H1 (cell line): Measurements from ENCODE around the gene CD151. TPM values are rescaled to one million over a fixed set of nuclear protein-coding genes. Genes with fewer than 3 reads are reported as not detected.
A peak's percentile ranks its signal among the peaks of the same experiment; 100 is the strongest.

ENCODE experiments used
- CTCF ChIA-PET: fragments of 300-600 bp; sonication (Branson Sonifier 250); formaldehyde crosslinking; loops from one replicate; lab custom pipeline; 2021; ENCODE audit not compliant: partially characterized antibody; lab: Charles Lee
- POLR2A ChIA-PET: fragments of 300-600 bp; sonication (Branson Sonifier 250); formaldehyde crosslinking; loops from one replicate; lab custom pipeline; 2021; ENCODE audit warnings: inconsistent platforms; ENCODE audit not compliant: partially characterized antibody; lab: Charles Lee
- DNase-seq, 2 experiments: peaks; one replicate each; pipeline versions ENCODE4 v3.0.0 to v3.0.0-alpha.2; 2010 to 2022; ENCODE audit warnings: low spot score in 2 of 2, low read depth in 1 of 2, mixed read lengths in 1 of 2
- FAIRE-seq: peaks from 2 replicates; lab custom pipeline; 2011; peaks lifted over from hg19 to GRCh38; lab: Jason Lieb, UNC
- H2AFZ ChIP-seq: 2 replicates; pipeline ENCODE4 v1.8.1; 2012; ENCODE audit warnings: low read length, inconsistent platforms
- H2AK5ac ChIP-seq: 2 replicates; pipeline ENCODE4 v1.6.1; 2013; ENCODE audit warnings: low read depth, low read length
- H2BK120ac ChIP-seq: replicated peaks from 2 replicates; pipeline ENCODE3; 2013; ENCODE audit warnings: low read depth, low read length, inconsistent platforms
- H2BK12ac ChIP-seq: 2 replicates; pipeline ENCODE4 v1.6.1; 2013; ENCODE audit warnings: low read depth, low read length
- H2BK15ac ChIP-seq: 2 replicates; pipeline ENCODE4 v1.6.1; 2013; ENCODE audit warnings: low read length
- H2BK20ac ChIP-seq: 2 replicates; pipeline ENCODE4 v1.6.1; 2013; ENCODE audit warnings: low read length
- H2BK5ac ChIP-seq: 2 replicates; pipeline ENCODE4 v1.6.1; 2013; ENCODE audit warnings: low read depth, low read length
- H3K14ac ChIP-seq: 2 replicates; pipeline ENCODE4 v1.6.1; 2013; ENCODE audit warnings: inconsistent platforms; ENCODE audit not compliant: insufficient read length
- H3K18ac ChIP-seq: 2 replicates; pipeline ENCODE4 v1.6.1; 2013; ENCODE audit warnings: low read length; ENCODE audit errors: extremely low read depth
- H3K23ac ChIP-seq: 2 replicates; pipeline ENCODE4 v1.6.1; 2013; ENCODE audit warnings: inconsistent platforms; ENCODE audit not compliant: insufficient read length
- H3K23me2 ChIP-seq: 2 replicates; pipeline ENCODE4 v1.6.1; 2013; ENCODE audit warnings: low read depth, low read length
- H3K27ac ChIP-seq: 2 replicates; pipeline ENCODE4 v1.6.1; 2011; ENCODE audit warnings: low read depth, low read length, inconsistent platforms
- H3K27me3 ChIP-seq, 4 experiments: replicated peaks in 1 of 4; 1 replicate in 1 of 4; 2 replicates in 3 of 4; pipeline versions ENCODE4 v1.6.1 to v1.8.1; 2011 to 2013; ENCODE audit warnings: low read length in 3 of 4, mild to moderate bottlenecking in 3 of 4, inconsistent platforms in 2 of 4, mixed read lengths in 2 of 4, moderate library complexity in 1 of 4; ENCODE audit not compliant: control insufficient read depth in 3 of 4, insufficient read depth in 3 of 4; ENCODE audit errors: extremely low read depth in 1 of 4
- H3K36me3 ChIP-seq, 4 experiments: 2 replicates each; pipeline versions ENCODE4 v1.6.1 to v1.8.1; 2011 to 2013; ENCODE audit warnings: mild to moderate bottlenecking in 4 of 4, low read length in 3 of 4, moderate library complexity in 2 of 4, control low read depth in 1 of 4, inconsistent platforms in 1 of 4; ENCODE audit not compliant: insufficient read depth in 4 of 4, control insufficient read depth in 2 of 4
- H3K4ac ChIP-seq: replicated peaks from 2 replicates; pipeline ENCODE3; 2013; ENCODE audit warnings: low read length, low read depth, mixed read lengths, inconsistent platforms; ENCODE audit not compliant: insufficient read length
- H3K4me1 ChIP-seq, 4 experiments: replicated peaks in 1 of 4; 1 replicate in 1 of 4; 2 replicates in 3 of 4; pipeline versions ENCODE4 v1.6.1 to v1.8.1; 2011 to 2013; ENCODE audit warnings: low read length in 3 of 4, inconsistent platforms in 2 of 4, mixed read lengths in 1 of 4; ENCODE audit not compliant: insufficient read depth in 4 of 4, control insufficient read depth in 3 of 4
- H3K4me2 ChIP-seq, 2 experiments: 2 replicates each; pipeline versions ENCODE4 v1.6.1 to v1.8.1; 2011 to 2013; ENCODE audit warnings: low read depth in 2 of 2, low read length in 2 of 2, control low read depth in 1 of 2, inconsistent platforms in 1 of 2, mild to moderate bottlenecking in 1 of 2; ENCODE audit not compliant: insufficient read depth in 1 of 2
- H3K4me3 ChIP-seq, 4 experiments: fragments of 200-600, 300-600 bp in 1 of 4; sonication (generic), shearing (Covaris generic), sonication (Bioruptor Twin) in 1 of 4; 2 replicates each; pipeline versions ENCODE4 v1.5.1 to v1.8.1; 2011 to 2016; ENCODE audit warnings: low read length in 4 of 4, low read depth in 3 of 4, control low read depth in 2 of 4, inconsistent platforms in 2 of 4, mild to moderate bottlenecking in 2 of 4, mixed read lengths in 1 of 4, moderate library complexity in 1 of 4; ENCODE audit not compliant: insufficient read depth in 2 of 4; ENCODE audit errors: extremely low read depth in 1 of 4
- H3K56ac ChIP-seq: replicated peaks from 2 replicates; pipeline ENCODE3; 2013; ENCODE audit warnings: low read depth, mild to moderate bottlenecking, mixed read lengths, low read length, inconsistent platforms; ENCODE audit not compliant: insufficient read length
- H3K79me1 ChIP-seq: 2 replicates; pipeline ENCODE4 v1.6.1; 2013; ENCODE audit warnings: low read depth, low read length, control low read depth
- H3K79me2 ChIP-seq, 2 experiments: 2 replicates each; pipeline versions ENCODE4 v1.6.1 to v1.8.1; 2012 to 2013; ENCODE audit warnings: low read length in 2 of 2, mild to moderate bottlenecking in 2 of 2, inconsistent platforms in 1 of 2; ENCODE audit not compliant: insufficient read depth in 2 of 2, control insufficient read depth in 1 of 2
- H3K9ac ChIP-seq, 4 experiments: replicated peaks in 1 of 4; 1 replicate in 1 of 4; 2 replicates in 3 of 4; pipeline versions ENCODE4 v1.6.1 to v1.8.1; 2011 to 2013; ENCODE audit warnings: low read depth in 3 of 4, low read length in 3 of 4, control low read depth in 2 of 4, mild to moderate bottlenecking in 2 of 4, moderate library complexity in 2 of 4, inconsistent platforms in 1 of 4; ENCODE audit errors: extremely low read depth in 1 of 4
- H3K9me3 ChIP-seq, 2 experiments: 2 replicates each; pipeline versions ENCODE4 v1.6.1 to v1.8.1; 2012 to 2013; ENCODE audit warnings: mild to moderate bottlenecking in 2 of 2, moderate library complexity in 2 of 2, control low read depth in 1 of 2, inconsistent platforms in 1 of 2, low read depth in 1 of 2, low read length in 1 of 2, mixed read lengths in 1 of 2; ENCODE audit not compliant: insufficient read depth in 2 of 2
- H4K20me1 ChIP-seq, 2 experiments: replicated peaks in 1 of 2; 2 replicates each; pipeline versions ENCODE3 to v1.8.1; 2011 to 2013; ENCODE audit warnings: inconsistent platforms in 2 of 2, low read length in 2 of 2, mild to moderate bottlenecking in 1 of 2; ENCODE audit not compliant: insufficient read depth in 2 of 2, control insufficient read depth in 1 of 2
- H4K5ac ChIP-seq: 2 replicates; pipeline ENCODE4 v1.6.1; 2013; ENCODE audit warnings: low read length, low read depth, mixed read lengths, inconsistent platforms; ENCODE audit not compliant: insufficient read length
- H4K8ac ChIP-seq: 2 replicates; pipeline ENCODE4 v1.8.0; 2013; ENCODE audit warnings: mild to moderate bottlenecking, moderate library complexity, low read length, inconsistent platforms; ENCODE audit not compliant: insufficient read depth; ENCODE audit errors: extremely low read depth
- H4K91ac ChIP-seq: replicated peaks from 2 replicates; pipeline ENCODE3; 2013; ENCODE audit warnings: low read length, mixed read lengths, inconsistent platforms; ENCODE audit not compliant: insufficient read length
- CBX5 ChIP-seq: fragments of 300-800, 300-1000 bp; sonication (generic); IDR thresholded peaks from 2 replicates; pipeline ENCODE4 v1.7.1; 2016; ENCODE audit warnings: antibody characterized with exemption, low read length, low read depth
- RBBP5 ChIP-seq: IDR thresholded peaks from 2 replicates; pipeline ENCODE4 v1.7.1; 2012; ENCODE audit warnings: low read depth, mild to moderate bottlenecking, inconsistent platforms, low read length, moderate library complexity, borderline replicate concordance
- WGBS, 2 experiments: shearing (Covaris generic) in 1 of 2; methylation state at CpG; one replicate each; pipeline versions ENCODE4 v1.1.6 to v1.1.7; 2013 to 2015; ENCODE audit warnings: low lambda C conversion rate in 2 of 2, mixed read lengths in 2 of 2, inconsistent platforms in 1 of 2, low coverage in 1 of 2, missing lambda C conversion rate in 1 of 2; ENCODE audit not compliant: insufficient replicate concordance in 2 of 2, insufficient coverage in 1 of 2, insufficient read length in 1 of 2; ENCODE audit errors: extremely low coverage in 1 of 2, missing lambda C conversion rate in 1 of 2; 5-methylcytosine and 5-hydroxymethylcytosine counted together
- polyA plus RNA-seq, 7 experiments: library from polyadenylated mRNA; depleted of rRNA in 3 of 7; stranded (reverse) in 5 of 7; unstranded in 2 of 7; fragments of >200 nt in 5 of 7; fragments of 200-250 nt in 2 of 7; gene quantifications; 1 replicate in 5 of 7; 2 replicates in 1 of 7; 4 replicates in 1 of 7; pipeline versions ENCODE4 v1.2.1 to v1.2.3, GENCODE V29; 2011 to 2013; ENCODE audit warnings: missing spikeins in 2 of 7, mixed read lengths in 2 of 7
- total RNA-seq: library from RNA; stranded (reverse); fragmentation: NEBNext Ultra II Directional; extraction: Animal tissue kit (Norgen Biotek cat#: 25700); gene quantifications from 2 replicates; pipeline ENCODE4 v1.2.1, GENCODE V29; 2021

Gene CD151
- total and polyA plus RNA-seq, 2 of the 8 experiments (the other 6 are each of a cell fraction or from before 2014, with no cell fraction given), result 101 to 212 TPM

GRCh38 chr11:846496-847098 lies 13.8 kb downstream of the CD151 start:
- Histone ChIP-seq H3K23me2 (peaks cover 32% of the 10 kb centered on the region; the same call in 1 of the 2 replicates), H2BK20ac (no peak overlapping the region; the same call in 1 of the 2 replicates), H3K23ac (no peak overlapping the region), H3K79me2 (peaks cover 0 to 17% of the 10 kb centered on the region in 2 experiments; a peak in 1 of 4 replicates), H2BK15ac (peak overlapping the region; percentile 100), H3K4ac (no peak overlapping the region), H3K4me1 (peaks cover 0 to 44% (median 29%) of the 10 kb centered on the region in 4 experiments; a peak in 6 of 7 replicates), H3K18ac (no peak overlapping the region), H4K5ac (no peak overlapping the region), H3K27ac (no peak overlapping the region), H3K56ac (no peak overlapping the region), H3K79me1 (no peaks in the 10 kb centered on the region), H3K9ac (no peak overlapping the region), H3K36me3 (no peaks in the 10 kb centered on the region), H2BK120ac (no peak overlapping the region), H3K4me3 (no peak overlapping the region), H4K20me1 (peaks cover 10 to 20% of the 10 kb centered on the region in 2 experiments), H4K91ac (no peak overlapping the region), H4K8ac (no peak overlapping the region), H3K4me2 (no peak overlapping the region), H2AK5ac (peak overlapping the region; percentile 40; the same call in 1 of the 2 replicates), H2AFZ (no peak overlapping the region), H3K27me3 (peaks cover 0 to 2% (median 0%) of the 10 kb centered on the region in 4 experiments; a peak in 4 of 7 replicates), H2BK5ac (peak overlapping the region; percentile 73; the same call in 1 of the 2 replicates), H3K14ac (no peak overlapping the region), H2BK12ac (peak overlapping the region; percentile 9; the same call in 1 of the 2 replicates)
- FAIRE-seq (no peak), DNase-seq (no peak)
- ChIA-PET CTCF (interaction anchor here (0.5 to 6.7 kb wide), 18 partner anchors 9 to 204 kb away, joined by 3 to 74 read pairs (median 4); partner anchors contain the start of gene PIDD1), POLR2A (interaction anchor here (0.6 to 40.4 kb wide), 6 partner anchors 11 to 173 kb away, joined by 3 to 1917 read pairs (median 3); partner anchors contain the start of genes CD151, CEND1, CHID1 and CRACR2B)
- WGBS, 2 experiments, result 93% methylated on average over 11 of the region's 11 CpGs; no CpG with 5 or more reads in 1 of the 2 experiments
- TF ChIP-seq RBBP5 (no peak), CBX5 (no peak)
- TF ChIP-seq, all 59 proteins: peak for 0
- H3K9me3 ChIP-seq, result no peaks in the 10 kb centered on the region
